ENCODE measurements around the gene EPHA7.

- no peak for TF ChIP-seq CTCF (conservative IDR thresholded peaks at IDR 0.05 in 1 of 2, IDR thresholded peaks at IDR 0.05 in 1 of 2; ENCODE audit: low read depth in 1 of 2, low read length in 2 of 2)
- TF ChIP-seq EZH2 (IDR thresholded peaks at IDR 0.05; ENCODE audit: low read length, missing control alignments), result no peak
Observed at GRCh38 chr6:93210908-93211307, 208.5 kb downstream of the EPHA7 start.
